ENCODE data around the gene NR1I2. TPM values are rescaled to one million over a fixed set of nuclear protein-coding genes. Genes with fewer than 3 reads are reported as not detected.

The NR1I2 gene
- total RNA-seq, 1 experiment from 2014 or later = not detected

GRCh38 chr3:119768668-119769393, 13.1 kb upstream of the NR1I2 start:
- Mint-ChIP-seq H3K4me1 (ENCODE audit: insufficient read depth, unreplicated experiment) (no peaks in the 10 kb centered on the region), H3K4me3 (ENCODE audit: unreplicated experiment) (no peak overlapping the region), H3K27me3 (ENCODE audit: insufficient read depth, unreplicated experiment) (peaks cover 32% of the 10 kb centered on the region), H3K36me3 (ENCODE audit: insufficient read depth, unreplicated experiment) (no peaks in the 10 kb centered on the region), H3K27ac (ENCODE audit: low read depth, unreplicated experiment) (no peak overlapping the region), H3K9me3 (ENCODE audit: unreplicated experiment) (no peaks in the 10 kb centered on the region)
- ChIA-PET POLR2A (no interaction called here), CTCF (no interaction called here)
- BruUV-seq (replicated peaks) = no TSS peak
- intact Hi-C loops (cut with micrococcal nuclease) = no loop called here
- no peak for DNase-seq (ENCODE audit: unreplicated experiment)
- TF ChIP-seq CTCF (IDR thresholded peaks at IDR 0.05; ENCODE audit: unreplicated experiment) = no peak

- Mint-ChIP-seq H3K27ac (ENCODE audit: low read depth, unreplicated experiment) (no peak overlapping the region), H3K9me3 (ENCODE audit: unreplicated experiment) (no peaks in the 10 kb centered on the region), H3K4me3 (ENCODE audit: unreplicated experiment) (no peak overlapping the region), H3K27me3 (ENCODE audit: insufficient read depth, unreplicated experiment) (peaks cover 40% of the 10 kb centered on the region), H3K36me3 (ENCODE audit: insufficient read depth, unreplicated experiment) (no peaks in the 10 kb centered on the region), H3K4me1 (ENCODE audit: insufficient read depth, unreplicated experiment) (no peaks in the 10 kb centered on the region)
- CTCF ChIA-PET = no interaction called here
- TF ChIP-seq CTCF (IDR thresholded peaks at IDR 0.05; ENCODE audit: unreplicated experiment) = no peak
- no peak for DNase-seq (ENCODE audit: unreplicated experiment)
- intact Hi-C loops (cut with micrococcal nuclease) = no loop called here
- POLR2A ChIA-PET = no interaction called here
- no TSS peak for BruUV-seq (replicated peaks)
Observed at GRCh38 chr3:119769394-119770149, 12.3 kb upstream of the NR1I2 start.

GRCh38 chr3:119774444-119774843, 7.5 kb upstream of the NR1I2 start:
- Mint-ChIP-seq H3K4me3 (ENCODE audit: unreplicated experiment) (no peak overlapping the region), H3K9me3 (ENCODE audit: unreplicated experiment) (peaks cover 9% of the 10 kb centered on the region), H3K4me1 (ENCODE audit: insufficient read depth, unreplicated experiment) (no peaks in the 10 kb centered on the region), H3K27ac (ENCODE audit: low read depth, unreplicated experiment) (no peak overlapping the region), H3K27me3 (ENCODE audit: insufficient read depth, unreplicated experiment) (peaks cover 16% of the 10 kb centered on the region), H3K36me3 (ENCODE audit: insufficient read depth, unreplicated experiment) (no peaks in the 10 kb centered on the region)
- no peak for DNase-seq (ENCODE audit: unreplicated experiment)
- intact Hi-C loops (cut with micrococcal nuclease) = no loop called here
- POLR2A ChIA-PET = interaction anchor here (0.7 kb wide), 1 partner anchor 258 kb away, joined by 3 read pairs; no protein-coding TSS in a partner anchor
- no peak for TF ChIP-seq CTCF (IDR thresholded peaks at IDR 0.05; ENCODE audit: unreplicated experiment)
- BruUV-seq (replicated peaks) = no TSS peak
- CTCF ChIA-PET = interaction anchor here (0.6 to 0.7 kb wide), 3 partner anchors 375 to 1046 kb away, joined by 3 read pairs; no protein-coding TSS in a partner anchor

GRCh38 chr3:119776304-119776703, 5.6 kb upstream of the NR1I2 start:
- H3K9me3 Mint-ChIP-seq (ENCODE audit: unreplicated experiment) = peaks cover 9% of the 10 kb centered on the region
- H3K36me3 Mint-ChIP-seq (ENCODE audit: insufficient read depth, unreplicated experiment) = no peaks in the 10 kb centered on the region
- intact Hi-C loops (cut with micrococcal nuclease) = no loop called here
- CTCF ChIA-PET = interaction anchor here (1.4 kb wide), 1 partner anchor 31 kb away, joined by 9 read pairs; no protein-coding TSS in a partner anchor
- DNase-seq (ENCODE audit: unreplicated experiment) = no peak
- no peak overlapping the region for H3K27ac Mint-ChIP-seq (ENCODE audit: low read depth, unreplicated experiment)
- H3K4me3 Mint-ChIP-seq (ENCODE audit: unreplicated experiment) = no peak overlapping the region
- H3K4me1 Mint-ChIP-seq (ENCODE audit: insufficient read depth, unreplicated experiment) = no peaks in the 10 kb centered on the region
- H3K27me3 Mint-ChIP-seq (ENCODE audit: insufficient read depth, unreplicated experiment) = peaks cover 16% of the 10 kb centered on the region
- POLR2A ChIA-PET = no interaction called here
- TF ChIP-seq CTCF (IDR thresholded peaks at IDR 0.05; ENCODE audit: unreplicated experiment) = no peak
- no TSS peak for BruUV-seq (replicated peaks)

Measured in MCF 10A (cell line).